ENCODE data around the gene SMPDL3B.

The SMPDL3B gene

DNA sequence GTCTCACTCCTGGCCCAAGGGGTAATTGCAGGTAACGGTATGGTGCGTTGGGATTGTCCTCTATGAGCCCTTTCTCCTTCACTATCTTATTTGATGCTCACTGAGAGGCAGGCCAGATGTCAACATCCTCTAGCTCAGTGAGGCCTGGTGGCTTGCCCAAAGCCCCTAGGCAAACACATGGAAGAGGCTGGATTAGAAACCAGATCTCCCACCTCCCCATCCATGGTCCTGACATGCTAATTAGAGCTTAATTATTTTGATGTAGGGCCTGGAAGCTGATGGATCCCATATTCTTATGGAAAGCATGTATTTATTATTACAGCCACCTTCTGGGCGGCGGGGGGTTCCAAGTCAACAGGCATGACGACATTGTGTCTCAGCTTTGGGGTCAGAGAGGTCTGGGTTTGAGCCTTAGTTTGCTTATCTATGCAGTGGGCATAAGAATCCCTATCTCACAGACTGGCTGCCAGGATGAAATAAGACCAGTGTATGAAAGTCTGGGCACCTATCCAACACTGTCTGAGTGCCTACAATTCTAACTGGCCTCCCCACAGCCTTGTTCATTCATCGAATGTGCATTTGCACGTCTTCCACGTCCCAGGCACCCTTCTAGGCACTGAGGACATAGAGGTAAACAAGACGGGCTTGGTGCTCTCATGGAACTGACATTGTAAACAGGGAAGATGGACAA lies 6.2 kb downstream of the SMPDL3B start:
- no peak for DNase-seq

GRCh38 chr1:27941671-27942540 lies 7.1 kb downstream of the SMPDL3B start:
- DNase-seq, result no peak

- DNase-seq, result no peak
Observed at GRCh38 chr1:27945020-27945419, 10.2 kb downstream of the SMPDL3B start.

DNA sequence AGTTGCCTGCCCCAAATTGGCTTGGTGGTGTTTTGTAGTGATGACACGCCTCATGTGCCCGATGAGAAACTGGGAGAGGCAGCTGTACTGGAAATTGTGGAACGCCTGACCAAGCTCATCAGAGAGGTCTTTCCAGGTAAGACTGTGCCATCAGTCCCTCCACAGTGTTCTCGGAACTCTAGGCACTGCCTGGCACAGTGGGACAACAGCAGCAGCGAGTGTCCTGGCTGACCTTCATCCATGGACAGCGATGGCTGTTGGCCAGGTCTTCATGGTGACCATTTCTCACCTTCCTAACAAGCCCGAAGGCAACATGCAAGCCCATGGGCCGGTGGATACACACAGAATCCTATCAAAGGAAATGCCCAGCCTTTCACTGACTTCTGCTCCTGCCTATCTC lies 14.2 kb downstream of the SMPDL3B start:
- DNase-seq, result no peak

GRCh38 chr1:27951396-27951795 lies 16.6 kb downstream of the SMPDL3B start:
- DNase-seq, result peak; percentile 35

DNA sequence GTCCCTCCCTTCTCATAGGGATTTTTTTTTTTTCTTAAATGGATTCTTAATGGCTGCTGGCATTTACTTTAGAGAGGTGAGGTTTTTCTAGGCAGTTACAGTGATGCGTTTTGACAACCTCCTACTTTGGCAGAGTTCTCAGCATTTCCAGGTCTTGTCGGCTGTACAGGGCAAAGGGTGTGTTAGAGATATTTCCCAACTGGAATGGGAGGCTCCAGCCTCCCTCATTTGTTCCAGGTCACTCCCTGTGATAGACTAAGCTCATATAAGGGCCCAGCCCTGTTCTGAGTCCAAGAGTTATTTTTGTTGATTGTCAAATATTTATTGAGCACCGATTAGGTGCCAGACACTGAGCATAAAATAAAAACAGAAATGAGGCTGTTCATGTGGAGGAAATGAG lies 17.3 kb downstream of the SMPDL3B start:
- DNase-seq, result no peak

GRCh38 chr1:27954186-27954585 lies 19.4 kb downstream of the SMPDL3B start:
- DNase-seq, result no peak

- DNase-seq, result no peak
Observed at GRCh38 chr1:27955076-27955475, 20.3 kb downstream of the SMPDL3B start.

GRCh38 chr1:27956761-27957160 lies 22.0 kb downstream of the SMPDL3B start:
- DNase-seq, result no peak

DNA sequence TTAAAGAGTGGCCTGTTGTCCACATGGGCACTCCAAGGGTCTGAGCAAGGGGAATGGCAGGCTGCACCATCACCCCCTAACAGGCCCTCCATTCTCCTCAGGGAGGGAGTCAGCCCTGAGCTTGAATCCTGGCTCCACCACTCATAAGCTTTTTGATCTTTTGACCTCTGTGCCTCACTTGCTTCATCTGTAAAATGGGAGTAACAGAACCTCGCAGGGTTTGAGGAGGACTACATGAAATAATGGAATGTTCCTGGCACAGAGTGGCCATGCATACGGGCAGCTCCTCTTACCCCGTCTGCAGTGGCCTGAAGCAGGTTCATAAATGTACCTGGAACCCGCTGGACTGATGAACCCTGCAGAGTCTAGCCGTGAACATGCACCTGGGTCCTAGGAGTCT lies 22.9 kb downstream of the SMPDL3B start:
- DNase-seq, result no peak

GRCh38 chr1:27958513-27958912 lies 23.7 kb downstream of the SMPDL3B start:
- DNase-seq, result peak; percentile 10

GRCh38 chr1:27959792-27960603 lies 25.2 kb downstream of the SMPDL3B start, which contains the start of gene XKR8:
XKR8 (plus strand) TSS chr1:27959973; CDS start chr1:27960070, 97 bp downstream.
- peak; percentile 63 for DNase-seq

- DNase-seq, result no peak
Observed at GRCh38 chr1:27960762-27961645, 26.2 kb downstream of the SMPDL3B start.

GRCh38 chr1:27961646-27962221 lies 26.9 kb downstream of the SMPDL3B start:
- DNase-seq, result no peak

- no peak for DNase-seq
Observed at GRCh38 chr1:27963393-27963792, 28.6 kb downstream of the SMPDL3B start.

DNA sequence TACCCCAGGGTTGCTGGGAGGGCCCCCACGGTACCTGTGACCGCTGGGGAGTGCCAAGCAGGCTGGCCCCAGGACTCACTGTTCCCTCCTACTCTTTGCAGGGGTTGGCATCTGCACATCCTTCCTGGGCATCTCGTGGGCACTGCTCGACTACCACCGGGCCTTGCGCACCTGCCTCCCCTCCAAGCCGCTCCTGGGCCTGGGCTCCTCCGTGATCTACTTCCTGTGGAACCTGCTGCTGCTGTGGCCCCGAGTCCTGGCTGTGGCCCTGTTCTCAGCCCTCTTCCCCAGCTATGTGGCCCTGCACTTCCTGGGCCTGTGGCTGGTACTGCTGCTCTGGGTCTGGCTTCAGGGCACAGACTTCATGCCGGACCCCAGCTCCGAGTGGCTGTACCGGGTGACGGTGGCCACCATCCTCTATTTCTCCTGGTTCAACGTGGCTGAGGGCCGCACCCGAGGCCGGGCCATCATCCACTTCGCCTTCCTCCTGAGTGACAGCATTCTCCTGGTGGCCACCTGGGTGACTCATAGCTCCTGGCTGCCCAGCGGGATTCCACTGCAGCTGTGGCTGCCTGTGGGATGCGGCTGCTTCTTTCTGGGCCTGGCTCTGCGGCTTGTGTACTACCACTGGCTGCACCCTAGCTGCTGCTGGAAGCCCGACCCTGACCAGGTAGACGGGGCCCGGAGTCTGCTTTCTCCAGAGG lies 31.8 kb downstream of the SMPDL3B start:
- no peak for DNase-seq

GRCh38 chr1:27967106-27967883 lies 32.5 kb downstream of the SMPDL3B start:
- DNase-seq, result no peak

- no peak for DNase-seq
Observed at GRCh38 chr1:27967884-27968466, 33.2 kb downstream of the SMPDL3B start.

DNA sequence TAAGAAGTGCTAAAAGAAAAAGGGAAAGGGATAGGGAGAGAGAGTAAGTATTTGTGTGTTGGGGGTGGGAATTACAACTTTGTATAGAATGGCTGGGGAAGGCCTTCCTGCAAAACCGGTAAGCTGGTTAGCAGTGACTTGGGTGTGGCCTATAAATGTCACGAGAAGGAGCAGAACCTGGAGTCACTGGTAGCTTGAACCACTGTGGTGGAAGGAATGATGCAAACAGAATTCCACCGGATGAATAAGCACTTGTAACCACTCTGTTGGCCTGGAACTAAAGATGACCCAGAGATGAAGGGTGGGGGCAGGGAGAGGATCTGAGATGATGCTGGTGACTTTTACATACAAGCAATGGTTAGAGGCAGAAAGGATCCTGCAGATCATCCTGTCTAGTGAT lies 33.9 kb downstream of the SMPDL3B start:
- DNase-seq, result no peak

- no peak for DNase-seq
Observed at GRCh38 chr1:27970401-27970800, 35.6 kb downstream of the SMPDL3B start.

All from NCI-H2029 (cell line).